SK-N-SH (cell line): ENCODE data around the gene ABCD1. TPM values are rescaled to one million over a fixed set of nuclear protein-coding genes. Genes with fewer than 3 reads are reported as not detected.

Experiments
- CTCF ChIA-PET: fragments of 300-600, 350-600 bp; formaldehyde crosslinking; extraction: SDS; loops from one replicate; lab custom pipeline; 2021; lab: Yijun Ruan, JAX
- POLR2A ChIA-PET: fragments of 350-600 bp; sonication (Branson Sonifier 250); formaldehyde crosslinking; extraction: SDS; loops from one replicate; lab custom pipeline; 2020; ENCODE audit warnings: antibody characterized with exemption, inconsistent platforms; lab: Yijun Ruan, JAX
- DNase-seq: peaks from one replicate; pipeline ENCODE4 v3.0.0; 2012
- H2AFZ ChIP-seq: fragments of 200-600 bp; sonication (generic); 2 replicates; pipeline ENCODE4 v1.8.1; 2016; ENCODE audit warnings: antibody characterized with exemption, mild to moderate bottlenecking, low read depth
- H3F3A ChIP-seq: fragments of 200-600 bp; sonication (generic); replicated peaks from 2 replicates; pipeline ENCODE3; 2016; ENCODE audit warnings: antibody characterized with exemption, mild to moderate bottlenecking; ENCODE audit not compliant: insufficient read depth
- H3K27ac ChIP-seq, 2 experiments: fragments of 200-500 bp in 1 of 2; fragments of 200-600 bp in 1 of 2; sonication (Bioruptor generic) in 1 of 2; sonication (generic), shearing (Covaris generic) in 1 of 2; 2 replicates each; pipeline versions ENCODE4 v1.5.1 to v1.6.1; 2014 to 2016; ENCODE audit warnings: low read depth in 2 of 2, inconsistent platforms in 1 of 2, low read length in 1 of 2, mild to moderate bottlenecking in 1 of 2, mixed read lengths in 1 of 2
- H3K27me3 ChIP-seq: fragments of 200-600 bp; sonication (generic), shearing (Covaris generic); 2 replicates; pipeline ENCODE4 v1.6.1; 2016; ENCODE audit warnings: mixed run types; ENCODE audit not compliant: insufficient read depth
- H3K36me3 ChIP-seq, 2 experiments: fragments of 200-500 bp in 1 of 2; fragments of 200-600 bp in 1 of 2; sonication (Bioruptor generic) in 1 of 2; sonication (generic) in 1 of 2; replicated peaks in 1 of 2; 2 replicates each; pipeline versions ENCODE3 to v1.5.1; 2014 to 2016; ENCODE audit warnings: low read length in 1 of 2, mild to moderate bottlenecking in 1 of 2; ENCODE audit not compliant: insufficient read depth in 2 of 2, control insufficient read depth in 1 of 2
- H3K4me1 ChIP-seq, 2 experiments: fragments of 200-500 bp in 1 of 2; fragments of 200-600 bp in 1 of 2; sonication (Bioruptor generic) in 1 of 2; sonication (generic), shearing (Covaris generic) in 1 of 2; 2 replicates each; pipeline versions ENCODE4 v1.5.1 to v1.6.1; 2014 to 2016; ENCODE audit warnings: low read depth in 1 of 2, low read length in 1 of 2, mixed run types in 1 of 2; ENCODE audit not compliant: insufficient read depth in 2 of 2, control insufficient read depth in 1 of 2
- H3K4me2 ChIP-seq: fragments of 200-600 bp; sonication (generic), shearing (Covaris generic); 2 replicates; pipeline ENCODE4 v1.6.1; 2017; ENCODE audit warnings: mixed run types
- H3K4me3 ChIP-seq, 2 experiments: fragments of 200-500 bp in 1 of 2; fragments of 200-600 bp in 1 of 2; sonication (Bioruptor generic) in 1 of 2; sonication (generic), shearing (Covaris generic) in 1 of 2; 2 replicates each; pipeline versions ENCODE4 v1.5.1 to v1.8.1; 2014 to 2016; ENCODE audit warnings: low read depth in 2 of 2, inconsistent platforms in 1 of 2, low read length in 1 of 2, mild to moderate bottlenecking in 1 of 2, mixed read lengths in 1 of 2, moderate library complexity in 1 of 2
- H3K79me2 ChIP-seq: fragments of 200-600 bp; sonication (generic); 2 replicates; pipeline ENCODE4 v1.8.1; 2017; ENCODE audit warnings: mild to moderate bottlenecking; ENCODE audit not compliant: insufficient read depth
- H3K9ac ChIP-seq: fragments of 200-600 bp; sonication (generic); 2 replicates; pipeline ENCODE4 v1.6.1; 2017; ENCODE audit warnings: mixed run types
- H3K9me2 ChIP-seq: fragments of 200-600 bp; sonication (generic); 2 replicates; pipeline ENCODE4 v1.6.1; 2017; ENCODE audit warnings: mixed run types
- H3K9me3 ChIP-seq: fragments of 200-600 bp; sonication (generic); 2 replicates; pipeline ENCODE4 v1.6.1; 2017; ENCODE audit warnings: mixed run types, mild to moderate bottlenecking, moderate library complexity
- H4K20me1 ChIP-seq: fragments of 200-600 bp; sonication (generic); 2 replicates; pipeline ENCODE4 v1.6.1; 2017; ENCODE audit warnings: mild to moderate bottlenecking, mixed run types; ENCODE audit not compliant: insufficient read depth
- CHD2 ChIP-seq: fragments of 150-350 bp; IDR thresholded peaks from 2 replicates; pipeline ENCODE4 v1.6.1; 2018; ENCODE audit warnings: low read length; ENCODE audit not compliant: partially characterized antibody
- EP300 ChIP-seq, 2 experiments: IDR thresholded peaks; 2 replicates each; pipeline versions ENCODE4 v1.4.0 to v1.6.1; 2012; ENCODE audit warnings: borderline replicate concordance in 1 of 2, low read depth in 1 of 2, low read length in 1 of 2
- EZH2phosphoT487 ChIP-seq: fragments of 200-600 bp; sonication (generic); IDR thresholded peaks from 2 replicates; pipeline ENCODE4 v1.6.1; 2017; ENCODE audit warnings: low read depth, mixed run types, mild to moderate bottlenecking, antibody characterized with exemption, moderate library complexity, borderline replicate concordance
- GABPA ChIP-seq: IDR thresholded peaks from 2 replicates; pipeline ENCODE4 v1.4.0; 2012; ENCODE audit warnings: low read depth, mild to moderate bottlenecking
- GATA2 ChIP-seq: sonication (generic); formaldehyde crosslinking; IDR thresholded peaks from 2 replicates; pipeline ENCODE4 v1.5.0; 2020; ENCODE audit warnings: mild to moderate bottlenecking, missing genetic modification reagents
- JUND ChIP-seq: IDR thresholded peaks from 2 replicates; pipeline ENCODE4 v1.4.0; 2012
- MXI1 ChIP-seq: IDR thresholded peaks from 2 replicates; pipeline ENCODE4 v1.6.1; 2012; ENCODE audit warnings: mild to moderate bottlenecking, low read depth, low read length, improper control_type of control experiment
- NFIC ChIP-seq: IDR thresholded peaks from 2 replicates; pipeline ENCODE4 v1.4.0; 2012; ENCODE audit warnings: borderline replicate concordance
- NRF1 ChIP-seq: IDR thresholded peaks from 2 replicates; pipeline ENCODE4 v1.6.1; 2012; ENCODE audit warnings: low read depth, mild to moderate bottlenecking, low read length
- POLR2AphosphoS5 ChIP-seq: IDR thresholded peaks from 2 replicates; pipeline ENCODE4 v1.6.1; 2012; ENCODE audit warnings: low read depth, low read length
- RAD21 ChIP-seq: IDR thresholded peaks from 2 replicates; pipeline ENCODE4 v1.6.1; 2012; ENCODE audit warnings: mild to moderate bottlenecking, low read length
- RCOR1 ChIP-seq: fragments of 150-350 bp; IDR thresholded peaks from 2 replicates; pipeline ENCODE4 v1.6.1; 2017; ENCODE audit warnings: antibody characterized with exemption, low read length
- REST ChIP-seq: IDR thresholded peaks from 2 replicates; pipeline ENCODE4 v1.6.1; 2012; ENCODE audit warnings: mild to moderate bottlenecking, low read depth, low read length, moderate library complexity
- RFX5 ChIP-seq: IDR thresholded peaks from 2 replicates; pipeline ENCODE4 v1.6.1; 2012; ENCODE audit warnings: mild to moderate bottlenecking, improper control_type of control experiment, low read length
- SIN3A ChIP-seq: IDR thresholded peaks from 2 replicates; pipeline ENCODE4 v1.6.1; 2012; ENCODE audit warnings: low read depth, mild to moderate bottlenecking, low read length, moderate library complexity, borderline replicate concordance
- USF1 ChIP-seq: IDR thresholded peaks from 2 replicates; pipeline ENCODE4 v1.4.0; 2012; ENCODE audit warnings: low read depth, borderline replicate concordance
- USF2 ChIP-seq: fragments of 150-350 bp; IDR thresholded peaks from 2 replicates; pipeline ENCODE4 v1.6.1; 2017; ENCODE audit warnings: antibody characterized with exemption, low read length, low read depth, borderline replicate concordance
- YY1 ChIP-seq: IDR thresholded peaks from 2 replicates; pipeline ENCODE4 v1.4.0; 2012; ENCODE audit warnings: low read depth, mild to moderate bottlenecking
- WGBS: methylation state at CpG from one replicate; pipeline ENCODE4 v1.1.6; 2017; ENCODE audit warnings: low lambda C conversion rate; 5-methylcytosine and 5-hydroxymethylcytosine counted together
- polyA plus RNA-seq, 3 experiments: library from polyadenylated mRNA; depleted of rRNA; stranded (reverse); fragments of >200 nt; gene quantifications; 2 replicates each; pipeline ENCODE4 v1.2.3, GENCODE V29; 2012

Gene ABCD1
- polyA plus RNA-seq, 1 of the 3 experiments (the other 2 are of a cell fraction) = 7.9 TPM

GRCh38 chrX:153775293-153776119, 50.9 kb downstream of the ABCD1 start (continued):
- no peak for TF ChIP-seq RCOR1
- TF ChIP-seq CHD2 = no peak
- no peak for TF ChIP-seq RAD21
- TF ChIP-seq POLR2AphosphoS5 = no peak
- no peak for TF ChIP-seq JUND

GRCh38 chrX:153776120-153776599, 51.5 kb downstream of the ABCD1 start:
- Histone ChIP-seq H3F3A (no peaks in the 10 kb centered on the region), H3K79me2 (no peaks in the 10 kb centered on the region), H3K4me1 (peaks cover 0 to 7% of the 10 kb centered on the region in 2 experiments; a peak in 1 of 4 replicates), H3K9me2 (no peaks in the 10 kb centered on the region), H3K36me3 (no peaks in the 10 kb centered on the region), H3K27me3 (no peaks in the 10 kb centered on the region), H3K4me2 (no peak overlapping the region), H3K9ac (no peak overlapping the region), H4K20me1 (no peaks in the 10 kb centered on the region), H3K9me3 (no peaks in the 10 kb centered on the region), H3K27ac (no peak overlapping the region), H3K4me3 (no peak overlapping the region), H2AFZ (no peak overlapping the region)
- no peak for DNase-seq
- TF ChIP-seq EZH2phosphoT487 (no peak), MXI1 (no peak), SIN3A (no peak), USF2 (no peak), EP300 (IDR thresholded peaks at IDR 0.05; ENCODE audit: borderline replicate concordance in 1 of 2, low read depth in 1 of 2, low read length in 1 of 2) (no peak), CHD2 (no peak), GATA2 (CRISPR knock-in tag) (no peak), NRF1 (no peak), NFIC (no peak), REST (no peak), USF1 (no peak), RFX5 (no peak), GABPA (no peak), YY1 (no peak)
- 64% methylated on average over 20 of the region's 20 CpGs for WGBS
- POLR2A ChIA-PET = no interaction called here
- CTCF ChIA-PET = no interaction called here
